ENCODE data around the gene OGDH. TPM values are rescaled to one million over a fixed set of nuclear protein-coding genes. Genes with fewer than 3 reads are reported as not detected.

Gene OGDH
- total RNA-seq (2014; rRNA removed; shearing (Covaris generic)), result 74.8 and 76.9 TPM in 2 replicates
- polyA plus RNA-seq (2016; fragmentation: Nextera tagmentation; extraction: Ambion mirVana), result 13.5 and 16.5 TPM in 2 replicates
- long read RNA-seq, partial matches to known transcripts, result 3 of 6 reads
- long read RNA-seq, other reads (novel, unspliced or antisense), result 2 of 6 reads

DNA sequence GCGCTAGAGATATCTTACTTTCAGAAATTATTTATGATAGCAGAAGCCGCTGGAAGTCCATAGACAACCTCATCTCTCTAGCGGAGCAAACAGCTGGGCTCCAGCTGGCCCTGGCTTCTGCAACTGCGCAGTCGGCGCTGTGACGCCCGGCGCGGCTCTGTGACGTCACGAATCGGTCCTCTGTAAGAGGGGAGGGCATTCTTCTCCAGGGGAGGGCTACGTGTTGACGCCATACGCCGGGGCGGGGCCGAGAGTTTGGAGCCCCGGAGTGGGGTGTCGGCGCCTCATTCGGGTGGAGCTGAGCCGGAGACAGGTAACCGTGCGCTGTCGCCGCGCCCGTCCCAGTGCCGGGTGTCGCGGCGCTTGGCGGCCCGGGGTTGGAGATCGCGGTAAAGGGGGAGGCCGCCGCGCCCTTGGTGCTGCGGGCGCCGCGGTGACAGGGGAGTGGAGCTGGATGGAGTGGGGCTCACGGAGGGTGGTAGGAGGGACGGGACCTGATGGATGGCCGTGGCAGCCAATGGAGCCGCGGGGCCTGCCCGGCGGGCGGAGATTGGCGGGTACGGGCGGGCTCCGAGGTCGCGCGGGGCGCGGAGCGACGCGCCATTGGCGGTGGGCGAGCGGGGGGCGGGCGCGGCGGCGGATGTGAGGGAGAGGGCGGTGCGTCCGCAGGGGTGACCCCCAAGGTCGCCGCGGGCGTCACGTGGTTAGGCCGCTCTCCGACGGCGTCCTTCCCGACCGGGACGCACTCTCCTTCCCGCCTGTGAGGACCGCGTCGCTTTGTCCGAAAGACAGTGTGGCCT lies at the start of gene OGDH:
OGDH (plus strand) TSS at position 287 of the 800 bp plus-strand sequence. CDS start 17,717 bp downstream, outside the sequence.
- Histone ChIP-seq H3F3A (replicated peaks; ENCODE audit: low read depth) (0 out of 2 replicates have a peak, but pooled peaks cover 4% of the 10 kb centered on the region), H3K4me3 (peak within 1 kb of the TSS; percentile 81), H3K4me2 (peak within 1 kb of the TSS; percentile 88), H3K9me2 (ENCODE audit: insufficient read depth) (no peaks in the 10 kb centered on the region), H2AFZ (peak within 1 kb of the TSS; percentile 72; the same call in 1 of the 2 replicates), H3K27ac (ENCODE audit: low read depth) (peak within 1 kb of the TSS; percentile 97), H3K36me3 (ENCODE audit: insufficient read depth) (no peaks in the 10 kb centered on the region), H3K27me3 (ENCODE audit: insufficient read depth) (no peaks in the 10 kb centered on the region), H3K4me1 (ENCODE audit: insufficient read depth) (no peaks in the 10 kb centered on the region; the same call in none of the 2 replicates), H3K79me2 (replicated peaks; ENCODE audit: insufficient read depth) (peaks cover 45% of the 10 kb centered on the region), H4K20me1 (replicated peaks; ENCODE audit: insufficient read depth) (no peaks in the 10 kb centered on the region)
- peaks cover 11% of the 10 kb centered on the region for H3K27me3 Mint-ChIP-seq (ENCODE audit: insufficient read depth, low read depth, poor library complexity)
- ATAC-seq (peak; percentile 97), DNase-seq (ENCODE audit: low spot score) (peak; percentile 99)
- peaks cover 6% of the 10 kb centered on the region for H3K36me3 Mint-ChIP-seq (ENCODE audit: low read depth)
- H3K27ac Mint-ChIP-seq, result peak within 1 kb of the TSS; percentile 98
- H3K9me3 Mint-ChIP-seq, result no peaks in the 10 kb centered on the region; the same call in 2 of the 3 replicates
- H3K4me1 Mint-ChIP-seq, result peaks cover 17% of the 10 kb centered on the region
- H3K4me3 Mint-ChIP-seq, result peak within 1 kb of the TSS; percentile 87
- TF ChIP-seq ZNF114 (CRISPR knock-in tag; IDR thresholded peaks at IDR 0.05) (no peak), CREB1 (CRISPR knock-in tag; IDR thresholded peaks at IDR 0.05; ENCODE audit: low read depth) (peak; percentile 100), POLR2AphosphoS5 (IDR thresholded peaks at IDR 0.05; ENCODE audit: low read depth) (peak; percentile 85), JUNB (IDR thresholded peaks at IDR 0.05; ENCODE audit: unreplicated experiment) (no peak), EZH2phosphoT487 (IDR thresholded peaks at IDR 0.05; ENCODE audit: unreplicated experiment) (no peak)
- TF ChIP-seq, protein P1, sequence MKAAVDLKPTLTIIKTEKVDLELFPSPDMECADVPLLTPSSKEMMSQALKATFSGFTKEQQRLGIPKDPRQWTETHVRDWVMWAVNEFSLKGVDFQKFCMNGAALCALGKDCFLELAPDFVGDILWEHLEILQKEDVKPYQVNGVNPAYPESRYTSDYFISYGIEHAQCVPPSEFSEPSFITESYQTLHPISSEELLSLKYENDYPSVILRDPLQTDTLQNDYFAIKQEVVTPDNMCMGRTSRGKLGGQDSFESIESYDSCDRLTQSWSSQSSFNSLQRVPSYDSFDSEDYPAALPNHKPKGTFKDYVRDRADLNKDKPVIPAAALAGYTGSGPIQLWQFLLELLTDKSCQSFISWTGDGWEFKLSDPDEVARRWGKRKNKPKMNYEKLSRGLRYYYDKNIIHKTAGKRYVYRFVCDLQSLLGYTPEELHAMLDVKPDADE (IDR thresholded peaks at IDR 0.05), result 0 out of 2 replicates have a peak, but pooled peaks have one; percentile 16

- Histone ChIP-seq H3F3A (replicated peaks; ENCODE audit: low read depth) (no peaks in the 10 kb centered on the region), H2AFZ (no peak overlapping the region), H4K20me1 (replicated peaks; ENCODE audit: insufficient read depth) (no peaks in the 10 kb centered on the region), H3K9me2 (ENCODE audit: insufficient read depth) (no peaks in the 10 kb centered on the region), H3K4me2 (no peak overlapping the region), H3K79me2 (replicated peaks; ENCODE audit: insufficient read depth) (no peaks in the 10 kb centered on the region), H3K27ac (ENCODE audit: low read depth) (no peak overlapping the region), H3K4me1 (ENCODE audit: insufficient read depth) (no peaks in the 10 kb centered on the region), H3K36me3 (ENCODE audit: insufficient read depth) (no peaks in the 10 kb centered on the region), H3K27me3 (ENCODE audit: insufficient read depth) (no peaks in the 10 kb centered on the region), H3K4me3 (no peak overlapping the region)
- no peak overlapping the region for H3K27ac Mint-ChIP-seq
- H3K36me3 Mint-ChIP-seq (ENCODE audit: low read depth), result no peaks in the 10 kb centered on the region
- no peaks in the 10 kb centered on the region; the same call in 2 of the 3 replicates for H3K9me3 Mint-ChIP-seq
- DNase-seq (ENCODE audit: low spot score) (no peak), ATAC-seq (no peak)
- H3K4me3 Mint-ChIP-seq, result no peak overlapping the region
- H3K27me3 Mint-ChIP-seq (ENCODE audit: insufficient read depth, low read depth, poor library complexity), result peaks cover 3% of the 10 kb centered on the region
- H3K4me1 Mint-ChIP-seq, result peaks cover 5% of the 10 kb centered on the region; the same call in 2 of the 3 replicates
- TF ChIP-seq REST (IDR thresholded peaks at IDR 0.05; ENCODE audit: unreplicated experiment) (no peak), CREB1 (CRISPR knock-in tag; IDR thresholded peaks at IDR 0.05; ENCODE audit: low read depth) (no peak), STAT1 (IDR thresholded peaks at IDR 0.05; ENCODE audit: unreplicated experiment) (no peak), EZH2phosphoT487 (IDR thresholded peaks at IDR 0.05; ENCODE audit: unreplicated experiment) (no peak)
- TF ChIP-seq, protein P2, sequence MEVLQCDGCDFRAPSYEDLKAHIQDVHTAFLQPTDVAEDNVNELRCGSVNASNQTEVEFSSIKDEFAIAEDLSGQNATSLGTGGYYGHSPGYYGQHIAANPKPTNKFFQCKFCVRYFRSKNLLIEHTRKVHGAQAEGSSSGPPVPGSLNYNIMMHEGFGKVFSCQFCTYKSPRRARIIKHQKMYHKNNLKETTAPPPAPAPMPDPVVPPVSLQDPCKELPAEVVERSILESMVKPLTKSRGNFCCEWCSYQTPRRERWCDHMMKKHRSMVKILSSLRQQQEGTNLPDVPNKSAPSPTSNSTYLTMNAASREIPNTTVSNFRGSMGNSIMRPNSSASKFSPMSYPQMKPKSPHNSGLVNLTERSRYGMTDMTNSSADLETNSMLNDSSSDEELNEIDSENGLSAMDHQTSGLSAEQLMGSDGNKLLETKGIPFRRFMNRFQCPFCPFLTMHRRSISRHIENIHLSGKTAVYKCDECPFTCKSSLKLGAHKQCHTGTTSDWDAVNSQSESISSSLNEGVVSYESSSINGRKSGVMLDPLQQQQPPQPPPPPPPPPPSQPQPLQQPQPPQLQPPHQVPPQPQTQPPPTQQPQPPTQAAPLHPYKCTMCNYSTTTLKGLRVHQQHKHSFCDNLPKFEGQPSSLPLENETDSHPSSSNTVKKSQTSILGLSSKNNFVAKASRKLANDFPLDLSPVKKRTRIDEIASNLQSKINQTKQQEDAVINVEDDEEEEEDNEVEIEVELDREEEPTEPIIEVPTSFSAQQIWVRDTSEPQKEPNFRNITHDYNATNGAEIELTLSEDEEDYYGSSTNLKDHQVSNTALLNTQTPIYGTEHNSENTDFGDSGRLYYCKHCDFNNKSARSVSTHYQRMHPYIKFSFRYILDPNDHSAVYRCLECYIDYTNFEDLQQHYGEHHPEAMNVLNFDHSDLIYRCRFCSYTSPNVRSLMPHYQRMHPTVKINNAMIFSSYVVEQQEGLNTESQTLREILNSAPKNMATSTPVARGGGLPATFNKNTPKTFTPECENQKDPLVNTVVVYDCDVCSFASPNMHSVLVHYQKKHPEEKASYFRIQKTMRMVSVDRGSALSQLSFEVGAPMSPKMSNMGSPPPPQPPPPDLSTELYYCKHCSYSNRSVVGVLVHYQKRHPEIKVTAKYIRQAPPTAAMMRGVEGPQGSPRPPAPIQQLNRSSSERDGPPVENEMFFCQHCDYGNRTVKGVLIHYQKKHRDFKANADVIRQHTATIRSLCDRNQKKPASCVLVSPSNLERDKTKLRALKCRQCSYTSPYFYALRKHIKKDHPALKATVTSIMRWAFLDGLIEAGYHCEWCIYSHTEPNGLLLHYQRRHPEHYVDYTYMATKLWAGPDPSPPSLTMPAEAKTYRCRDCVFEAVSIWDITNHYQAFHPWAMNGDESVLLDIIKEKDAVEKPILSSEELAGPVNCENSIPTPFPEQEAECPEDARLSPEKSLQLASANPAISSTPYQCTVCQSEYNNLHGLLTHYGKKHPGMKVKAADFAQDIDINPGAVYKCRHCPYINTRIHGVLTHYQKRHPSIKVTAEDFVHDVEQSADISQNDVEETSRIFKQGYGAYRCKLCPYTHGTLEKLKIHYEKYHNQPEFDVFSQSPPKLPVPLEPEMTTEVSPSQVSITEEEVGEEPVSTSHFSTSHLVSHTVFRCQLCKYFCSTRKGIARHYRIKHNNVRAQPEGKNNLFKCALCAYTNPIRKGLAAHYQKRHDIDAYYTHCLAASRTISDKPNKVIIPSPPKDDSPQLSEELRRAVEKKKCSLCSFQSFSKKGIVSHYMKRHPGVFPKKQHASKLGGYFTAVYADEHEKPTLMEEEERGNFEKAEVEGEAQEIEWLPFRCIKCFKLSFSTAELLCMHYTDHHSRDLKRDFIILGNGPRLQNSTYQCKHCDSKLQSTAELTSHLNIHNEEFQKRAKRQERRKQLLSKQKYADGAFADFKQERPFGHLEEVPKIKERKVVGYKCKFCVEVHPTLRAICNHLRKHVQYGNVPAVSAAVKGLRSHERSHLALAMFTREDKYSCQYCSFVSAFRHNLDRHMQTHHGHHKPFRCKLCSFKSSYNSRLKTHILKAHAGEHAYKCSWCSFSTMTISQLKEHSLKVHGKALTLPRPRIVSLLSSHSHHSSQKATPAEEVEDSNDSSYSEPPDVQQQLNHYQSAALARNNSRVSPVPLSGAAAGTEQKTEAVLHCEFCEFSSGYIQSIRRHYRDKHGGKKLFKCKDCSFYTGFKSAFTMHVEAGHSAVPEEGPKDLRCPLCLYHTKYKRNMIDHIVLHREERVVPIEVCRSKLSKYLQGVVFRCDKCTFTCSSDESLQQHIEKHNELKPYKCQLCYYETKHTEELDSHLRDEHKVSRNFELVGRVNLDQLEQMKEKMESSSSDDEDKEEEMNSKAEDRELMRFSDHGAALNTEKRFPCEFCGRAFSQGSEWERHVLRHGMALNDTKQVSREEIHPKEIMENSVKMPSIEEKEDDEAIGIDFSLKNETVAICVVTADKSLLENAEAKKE (CRISPR knock-in tag; IDR thresholded peaks at IDR 0.05), result no peak
These were observed 48.9 kb upstream of the OGDH start for GRCh38 chr7:44557485-44557884.

Data from GM23338 (cell line).